Caki2 (cell line): ENCODE results near the gene HSPA9. TPM values are rescaled to one million over a fixed set of nuclear protein-coding genes. Genes with fewer than 3 reads are reported as not detected.

Experiments used
- DNase-seq: peaks from one replicate; pipeline ENCODE4 v3.0.0-alpha.2; 2015; ENCODE audit warnings: low read depth
- in situ Hi-C: cut with HindIII; loops from 2 replicates; pipeline ENCODE4 v1.10.0; 2016; ENCODE audit warnings: low sequenced_read_pairs, low pct_unique_long_range_greater_than_20kb, mixed read lengths
- total RNA-seq: library from RNA; depleted of rRNA; stranded (reverse); fragments of >200 nt; shearing (Covaris generic); gene quantifications from 2 replicates; pipeline ENCODE4 v1.2.3, GENCODE V29; 2014; ENCODE audit warnings: low replicate concordance

HSPA9 gene
- total RNA-seq, 1 experiment from 2014 or later = 234 TPM

- DNase-seq = peak; percentile 94
- in situ Hi-C loops = no loop called here
Observed at GRCh38 chr5:138568061-138568824, 7.0 kb downstream of the HSPA9 start.

DNA sequence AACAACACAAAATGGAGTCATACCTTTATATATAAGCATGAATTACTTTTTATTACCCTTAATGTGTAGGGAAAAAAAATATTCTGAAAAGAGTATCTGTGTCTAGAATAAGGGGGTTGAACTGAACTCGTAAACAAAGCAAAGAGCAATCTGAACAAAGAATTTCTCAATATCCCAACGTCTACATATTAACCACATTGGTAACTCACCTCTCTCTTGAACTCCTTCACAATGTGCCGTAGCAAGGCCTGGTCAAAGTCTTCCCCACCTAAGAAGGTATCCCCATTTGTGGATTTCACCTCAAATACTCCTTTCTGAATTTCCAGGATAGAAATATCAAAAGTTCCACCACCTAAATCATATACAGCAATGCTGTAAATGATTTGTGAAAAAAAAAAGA lies 8.4 kb downstream of the HSPA9 start:
- no peak for DNase-seq
- in situ Hi-C loops = no loop called here

DNA sequence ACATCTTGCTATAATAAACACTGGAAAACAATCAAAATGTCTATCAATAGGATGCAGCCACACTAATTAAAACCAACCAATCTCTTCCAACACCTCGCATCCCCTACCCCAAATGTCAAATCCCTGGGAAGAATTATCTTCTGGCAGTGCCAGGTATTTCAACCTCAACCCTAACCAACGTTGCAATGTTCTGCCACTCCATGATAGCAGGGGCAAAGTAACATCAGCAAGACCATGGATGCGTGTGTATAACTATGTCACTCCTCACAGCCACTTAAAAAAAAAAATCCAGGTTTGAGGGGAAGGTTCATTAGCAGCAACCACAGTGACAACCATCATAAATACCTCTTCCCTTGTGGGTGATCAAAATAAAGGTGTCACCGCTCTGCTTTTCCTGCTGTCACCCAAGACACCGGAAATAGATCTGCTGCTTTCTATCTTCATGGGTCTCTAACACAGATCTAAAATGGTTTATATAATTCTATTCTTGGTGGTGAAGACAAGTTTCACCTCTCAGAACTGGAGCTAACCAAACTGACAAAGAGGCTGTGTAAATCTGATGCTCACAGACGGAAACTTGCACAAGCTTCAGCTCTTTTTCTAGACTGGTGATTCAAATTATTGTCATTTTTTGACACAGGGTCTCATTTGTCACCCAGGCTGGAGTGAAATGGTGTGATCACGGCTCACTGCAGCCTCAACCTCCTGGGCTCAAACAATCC lies 9.9 kb downstream of the HSPA9 start:
- in situ Hi-C loops = no loop called here
- DNase-seq = no peak

DNA sequence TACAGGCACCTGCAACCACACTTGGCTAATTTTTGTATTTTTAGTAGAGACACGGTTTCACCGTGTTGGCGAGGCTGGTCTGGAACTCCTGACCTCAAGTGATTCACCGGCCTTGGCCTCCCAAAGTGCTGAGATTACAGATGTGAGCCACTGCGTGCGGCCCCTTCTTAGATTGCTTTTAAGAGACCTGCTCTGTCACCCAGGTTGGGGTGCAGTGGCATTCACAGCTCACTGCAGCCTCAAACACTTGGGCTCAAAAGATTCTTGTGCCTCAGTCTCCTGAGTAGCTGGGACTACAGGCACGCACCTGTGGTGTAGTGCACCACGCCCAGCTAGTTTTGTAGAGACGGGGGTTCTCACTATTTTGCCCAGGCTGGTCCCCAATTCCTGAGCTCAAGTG lies 11.0 kb downstream of the HSPA9 start:
- DNase-seq = no peak
- in situ Hi-C loops = no loop called here

GRCh38 chr5:138563340-138564118 lies 11.7 kb downstream of the HSPA9 start:
- no peak for DNase-seq
- in situ Hi-C loops = no loop called here

DNA sequence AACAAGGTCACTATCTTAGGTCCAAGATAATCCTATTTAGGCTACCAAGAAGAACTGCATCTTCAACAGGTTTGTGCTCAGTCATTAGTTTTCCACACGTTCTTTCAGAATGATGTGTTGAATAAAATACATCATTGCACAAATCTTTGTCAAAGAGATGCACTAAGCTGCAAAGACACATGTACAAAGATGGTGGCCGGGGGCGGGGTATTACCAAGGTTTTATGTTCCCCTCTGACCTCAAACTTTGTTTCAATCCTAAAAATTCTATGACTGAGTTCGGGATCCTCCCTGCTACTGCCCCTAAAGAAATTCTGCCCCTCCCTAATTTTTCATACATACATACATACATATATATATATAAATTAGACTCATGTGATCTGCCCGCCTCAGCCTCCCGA lies 14.2 kb downstream of the HSPA9 start:
- in situ Hi-C loops = no loop called here
- no peak for DNase-seq

- no peak for DNase-seq
- in situ Hi-C loops = no loop called here
Observed at GRCh38 chr5:138559937-138560336, 15.3 kb downstream of the HSPA9 start.

DNA sequence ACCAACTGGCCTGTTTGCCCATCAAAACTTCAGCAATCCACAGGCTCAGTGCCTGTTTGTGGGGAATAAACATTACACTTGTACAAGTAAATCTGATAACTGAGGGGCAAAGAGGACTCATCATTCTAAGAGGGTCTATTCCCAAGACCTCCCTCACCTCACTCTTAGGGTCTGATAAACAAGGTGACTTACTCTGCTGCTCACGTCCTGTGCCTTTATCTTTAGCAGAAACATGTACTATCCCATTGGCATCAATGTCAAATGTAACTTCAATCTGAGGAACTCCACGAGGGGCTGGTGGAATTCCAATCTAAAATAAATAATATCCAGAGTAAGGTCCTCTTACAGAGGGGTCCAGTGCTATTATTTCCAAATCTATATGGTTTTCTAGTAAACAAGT lies 17.5 kb downstream of the HSPA9 start:
- no peak for DNase-seq
- in situ Hi-C loops = no loop called here

DNA sequence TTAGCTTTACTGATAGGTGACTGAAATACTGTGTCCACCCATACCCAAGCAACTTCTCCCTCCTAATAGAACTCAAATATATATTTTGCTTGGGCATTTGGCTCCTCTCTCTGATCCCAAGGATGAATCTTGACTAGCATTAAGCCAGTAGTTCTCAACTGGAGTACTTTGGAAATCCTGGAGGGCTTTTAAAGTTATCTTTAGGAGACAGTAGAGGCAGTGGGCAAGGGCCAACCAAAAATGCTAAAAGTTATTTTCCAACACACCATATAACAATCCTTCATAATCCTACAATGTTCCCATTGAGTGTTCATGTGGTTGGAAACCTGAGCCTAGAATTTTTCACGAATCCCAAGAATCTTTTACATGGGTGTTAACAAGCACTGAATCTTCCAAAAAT lies 21.1 kb downstream of the HSPA9 start:
- in situ Hi-C loops = no loop called here
- no peak for DNase-seq

DNA sequence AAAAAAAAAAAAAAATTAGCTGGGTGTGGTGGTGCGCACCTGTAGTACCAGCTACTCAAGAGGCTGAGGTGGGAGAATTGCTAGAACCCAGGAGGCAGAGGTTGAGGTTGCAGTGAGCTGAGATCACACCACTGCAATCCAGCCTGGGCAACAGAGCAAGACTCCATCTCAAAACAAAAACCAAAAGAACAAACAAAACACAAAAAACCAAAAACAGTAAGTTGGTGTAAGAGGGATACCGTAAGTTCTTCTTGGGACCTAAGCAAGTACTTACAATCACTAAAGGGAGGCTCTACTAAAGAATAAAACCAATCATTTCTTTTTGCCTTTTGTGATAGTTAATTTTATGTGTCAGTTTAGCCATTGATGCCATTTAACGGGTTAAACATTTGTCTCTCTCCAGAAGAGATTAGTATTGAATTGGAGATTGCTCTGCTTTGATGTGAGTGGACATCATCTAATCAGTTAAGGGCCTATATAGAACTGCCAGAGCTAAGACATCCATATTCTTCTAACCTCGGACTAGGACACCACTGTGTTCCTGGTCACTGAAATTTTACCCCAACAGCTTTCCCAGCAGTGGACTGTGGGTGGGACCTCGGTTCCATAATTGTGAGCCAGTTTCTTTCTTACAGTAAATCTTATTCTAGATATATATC lies 21.6 kb downstream of the HSPA9 start:
- in situ Hi-C loops = no loop called here
- no peak for DNase-seq

- in situ Hi-C loops = no loop called here
- no peak for DNase-seq
Observed at GRCh38 chr5:138552657-138553056, 22.5 kb downstream of the HSPA9 start.

DNA sequence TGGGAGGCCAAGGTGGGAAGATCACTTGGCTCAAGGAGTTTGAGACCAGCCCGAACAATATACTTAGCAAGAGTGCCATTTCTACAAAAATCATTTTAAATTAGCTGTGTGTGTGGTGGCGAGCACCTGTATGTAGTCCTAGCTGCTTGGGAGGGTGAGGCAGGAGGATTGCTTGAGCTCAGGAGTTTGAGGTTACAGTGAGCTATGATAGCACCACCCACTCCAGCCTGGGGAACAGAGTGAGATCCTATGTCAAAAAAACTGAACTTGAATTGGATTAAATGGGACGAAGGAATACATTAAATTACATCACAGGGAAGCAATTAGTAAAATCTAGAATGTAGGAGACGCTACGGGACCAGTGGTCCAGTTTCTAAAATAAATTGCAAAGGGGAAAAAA lies 25.8 kb downstream of the HSPA9 start:
- no peak for DNase-seq
- in situ Hi-C loops = no loop called here

GRCh38 chr5:138545919-138546562 lies 29.2 kb downstream of the HSPA9 start:
- DNase-seq = no peak
- in situ Hi-C loops = no loop called here

GRCh38 chr5:138544181-138545134 lies 30.7 kb downstream of the HSPA9 start:
- DNase-seq = no peak
- in situ Hi-C loops = no loop called here

DNA sequence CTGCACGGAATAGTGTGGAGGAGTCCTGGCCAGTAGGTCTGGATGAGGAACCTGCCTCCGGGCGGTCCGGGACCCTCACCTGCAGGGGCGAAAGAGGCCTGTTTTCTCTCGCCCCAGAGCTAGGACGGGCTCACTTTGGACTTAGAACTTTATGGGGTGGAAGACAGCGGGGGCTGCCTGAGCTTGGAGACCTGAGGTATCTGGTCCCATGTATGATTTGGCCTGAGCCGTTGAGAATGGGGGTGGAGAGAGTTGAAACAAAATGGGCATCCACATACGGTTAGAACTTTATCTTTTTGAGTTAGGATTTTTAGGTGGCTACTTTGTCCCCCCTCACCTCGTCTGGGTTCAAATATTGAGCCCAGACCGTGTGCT lies 31.5 kb downstream of the HSPA9 start:
- no peak for DNase-seq
- in situ Hi-C loops = no loop called here

GRCh38 chr5:138542956-138543729 lies 32.1 kb downstream of the HSPA9 start, which contains the start of gene ETF1:
Gene ETF1 (minus strand): TSS chr5:138543236. CDS start chr5:138542918, 318 bp downstream.
- in situ Hi-C loops = no loop called here

More at GRCh38 chr5:138542956-138543729, 32.1 kb downstream of the HSPA9 start, which contains the start of gene ETF1:
- DNase-seq = peak; percentile 100
